Hindlimb muscle (tissue), 1 donor: ENCODE results near the gene GSN. TPM values are rescaled to one million over a fixed set of nuclear protein-coding genes. Genes with fewer than 3 reads are reported as not detected.
A peak's percentile ranks its signal among the peaks of the same experiment; 100 is the strongest.

Experiments
- DNase-seq: peaks from one replicate; pipeline ENCODE4 v3.0.0-alpha.2; 2013
- polyA plus RNA-seq: library from polyadenylated mRNA; unstranded; fragments of 120-200 nt; gene quantifications from one replicate; pipeline ENCODE4 v1.2.1, GENCODE V29; 2013; ENCODE audit not compliant: insufficient read length

The GSN gene
- polyA plus RNA-seq, 1 donor: 316 TPM

DNA sequence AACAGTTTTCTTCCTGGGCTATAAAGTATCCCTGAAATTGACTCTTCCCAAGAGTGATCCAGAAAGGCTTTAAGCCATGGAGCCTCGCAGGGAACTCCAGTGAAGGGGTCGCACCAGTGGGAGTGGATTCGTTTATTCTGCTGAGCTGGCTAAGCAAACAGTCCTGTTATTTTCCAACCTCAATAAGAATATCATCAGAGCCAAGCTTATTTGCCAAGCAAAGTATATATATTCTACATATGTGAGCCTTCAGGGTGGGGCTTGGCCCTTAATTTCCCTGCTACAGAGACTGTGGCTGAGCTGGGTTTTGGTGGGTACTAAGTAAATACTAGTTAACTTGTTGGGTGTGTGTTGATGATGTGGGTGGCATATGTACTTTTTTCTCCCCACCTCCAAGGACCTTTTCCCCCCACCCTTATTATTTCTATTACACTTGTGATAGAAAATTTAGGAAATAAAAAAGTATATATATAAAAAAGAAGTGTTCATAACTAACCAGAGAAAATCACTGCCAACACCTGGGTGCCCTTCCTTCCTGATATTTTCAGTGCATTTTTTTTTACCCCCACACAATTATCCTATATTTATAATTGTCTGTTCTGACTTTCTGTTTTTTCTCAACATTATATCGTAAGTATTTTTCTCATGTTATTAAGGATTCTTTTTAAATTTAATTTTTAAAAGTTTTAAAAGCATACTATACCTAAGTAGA is 5.3 kb downstream of the GSN start:
- DNase-seq: no peak

DNA sequence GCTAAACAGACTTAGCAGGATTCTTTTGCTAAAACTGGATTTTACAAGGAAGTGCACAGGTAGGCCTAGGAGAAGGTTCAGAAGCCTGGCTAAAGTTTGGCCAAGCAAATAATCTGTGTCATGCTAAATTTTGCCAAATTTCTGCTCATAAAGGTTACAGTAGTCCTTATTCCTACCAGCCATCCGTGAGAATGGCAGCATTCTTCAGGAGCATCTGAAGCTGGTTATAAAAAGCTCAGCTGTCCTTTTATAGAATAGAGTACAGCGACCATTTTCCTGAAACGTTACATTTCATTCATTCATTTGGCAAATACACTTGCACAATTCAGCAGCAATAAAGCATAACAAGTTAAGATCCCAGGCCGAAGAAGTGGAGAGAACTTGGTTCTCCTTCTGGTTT is 6.9 kb downstream of the GSN start:
- DNase-seq: no peak

DNA sequence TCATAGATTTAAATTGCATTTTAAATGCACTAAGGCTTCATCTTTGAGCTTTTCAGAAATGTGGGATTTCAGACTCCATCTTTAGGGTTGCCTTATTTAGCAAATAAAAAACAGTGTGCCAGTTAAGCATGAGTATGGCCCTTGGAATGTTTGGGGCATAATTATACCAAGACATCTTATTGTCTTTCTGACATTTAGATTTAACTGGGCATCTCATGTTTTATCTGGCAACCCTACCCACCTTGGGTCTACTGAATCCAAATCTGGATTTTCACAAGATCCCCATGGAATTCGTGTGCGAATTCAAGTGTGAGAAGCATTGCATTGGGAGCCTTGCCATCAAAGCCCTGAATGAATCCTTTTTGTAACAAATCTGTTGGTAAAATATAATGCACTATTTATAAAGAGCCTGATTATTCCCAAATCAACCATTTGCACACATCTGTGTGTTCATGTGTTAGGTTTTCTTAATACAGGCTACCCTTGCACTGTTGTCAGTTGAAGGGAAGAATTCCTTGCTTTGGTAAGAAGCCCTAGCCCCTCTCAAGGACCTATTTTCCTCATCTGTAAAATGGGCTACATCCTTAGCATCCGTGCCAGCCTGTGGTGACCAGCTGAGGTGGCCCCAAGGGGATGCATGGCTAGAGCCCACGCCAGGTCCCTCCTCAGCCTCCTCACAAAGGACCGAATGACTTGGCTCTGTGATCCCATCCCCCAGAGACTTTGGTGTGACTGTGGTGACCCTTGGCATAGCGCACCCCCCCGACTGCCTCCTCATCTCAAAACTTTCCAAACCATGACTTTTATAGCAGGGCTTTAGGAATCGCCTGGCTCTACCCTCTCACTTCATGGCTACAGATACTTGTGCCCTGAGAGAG is 8.1 kb downstream of the GSN start:
- DNase-seq: no peak

DNA sequence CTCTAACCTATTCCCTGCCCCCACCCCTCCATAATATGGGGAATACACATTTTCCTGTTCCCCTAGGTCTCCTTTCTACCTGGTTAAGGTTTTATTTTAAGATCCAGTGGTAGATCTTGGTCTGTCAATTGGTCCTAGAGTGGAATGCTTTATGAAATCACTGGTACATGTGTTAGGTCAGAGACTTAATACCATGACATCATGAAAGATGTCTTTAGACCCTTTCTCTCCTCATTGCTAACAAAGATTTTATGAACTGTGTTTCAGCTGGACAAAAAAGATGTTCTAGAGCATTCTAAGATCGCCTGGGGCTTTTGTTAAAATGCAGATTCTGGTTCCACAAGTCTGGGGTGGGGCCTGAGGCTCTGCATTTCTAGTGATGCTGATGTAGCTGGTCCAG is 9.1 kb downstream of the GSN start:
- DNase-seq: no peak

DNA sequence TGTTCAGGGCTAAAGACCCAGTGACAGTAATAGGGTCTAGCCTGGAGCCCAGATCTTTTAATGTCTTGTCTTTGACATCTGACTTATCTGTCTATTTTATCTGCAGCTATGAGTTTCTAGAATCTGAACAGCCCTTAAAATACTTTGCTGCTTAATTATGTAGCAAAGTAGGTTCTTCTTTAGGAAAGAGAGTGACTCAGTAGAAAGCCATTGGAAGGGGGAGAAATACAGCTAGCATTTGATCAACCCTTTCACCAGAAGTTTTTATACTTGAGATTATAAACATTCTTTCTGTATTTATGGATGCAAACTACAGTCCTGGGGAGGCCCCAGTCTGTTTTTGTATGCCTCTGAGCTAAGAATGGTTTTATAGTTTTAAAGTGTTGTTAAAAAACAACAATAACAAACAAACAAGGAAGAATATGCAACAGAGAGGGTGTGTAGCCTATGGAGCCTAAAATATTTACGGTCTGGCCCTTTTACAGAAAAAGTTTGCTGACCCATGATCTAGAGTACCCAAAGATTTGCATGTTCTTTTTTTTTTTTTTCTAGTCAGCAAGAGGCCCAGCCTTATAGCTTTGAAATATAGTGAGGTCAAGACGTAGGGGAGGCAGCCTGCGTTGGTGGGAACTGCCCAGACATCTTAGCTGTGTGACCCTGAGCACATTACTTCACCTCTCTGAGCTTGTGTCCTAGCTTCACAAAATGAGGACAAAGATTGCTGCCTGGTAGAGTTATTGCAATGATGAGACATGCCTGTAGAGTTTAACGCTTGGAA is 9.7 kb downstream of the GSN start:
- DNase-seq: no peak

DNA sequence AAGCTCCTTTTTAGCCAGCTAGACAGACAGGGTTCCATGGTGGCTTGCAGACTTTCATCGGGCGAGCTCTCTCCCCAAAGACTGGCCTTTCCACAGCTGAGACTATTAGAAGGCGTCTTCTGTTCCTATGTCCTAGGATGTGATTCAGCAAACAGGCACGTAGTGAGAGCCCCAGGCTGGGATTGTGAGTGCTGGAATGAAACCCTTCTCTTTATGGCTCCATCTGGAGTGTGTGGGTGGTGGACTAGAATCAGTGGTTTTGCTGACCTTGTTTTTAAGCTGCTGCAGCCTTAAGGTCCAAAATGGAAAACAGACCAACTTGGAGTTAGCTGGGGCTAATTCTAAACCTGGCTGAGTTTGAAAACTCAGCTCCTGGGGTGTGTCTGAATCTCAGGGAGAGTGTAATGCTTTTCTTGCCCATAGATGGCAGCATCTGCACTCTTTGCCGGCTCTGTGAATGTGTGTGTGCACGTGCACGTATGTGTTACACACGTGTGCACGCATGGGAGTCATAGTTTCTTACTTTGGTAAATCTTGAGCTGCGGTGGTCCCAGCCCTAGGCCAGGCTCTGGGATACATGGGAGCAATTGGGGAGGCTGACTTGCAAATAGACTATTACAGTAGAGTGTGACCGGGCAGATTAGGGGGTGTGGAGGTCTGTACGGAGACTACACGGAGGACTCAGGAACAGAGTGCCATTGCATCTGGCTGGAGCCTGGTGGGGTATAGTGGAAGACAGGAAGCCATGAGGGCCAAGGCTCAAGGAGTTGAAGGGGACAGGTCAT is 10.7 kb downstream of the GSN start:
- DNase-seq: peak; percentile 91

DNA sequence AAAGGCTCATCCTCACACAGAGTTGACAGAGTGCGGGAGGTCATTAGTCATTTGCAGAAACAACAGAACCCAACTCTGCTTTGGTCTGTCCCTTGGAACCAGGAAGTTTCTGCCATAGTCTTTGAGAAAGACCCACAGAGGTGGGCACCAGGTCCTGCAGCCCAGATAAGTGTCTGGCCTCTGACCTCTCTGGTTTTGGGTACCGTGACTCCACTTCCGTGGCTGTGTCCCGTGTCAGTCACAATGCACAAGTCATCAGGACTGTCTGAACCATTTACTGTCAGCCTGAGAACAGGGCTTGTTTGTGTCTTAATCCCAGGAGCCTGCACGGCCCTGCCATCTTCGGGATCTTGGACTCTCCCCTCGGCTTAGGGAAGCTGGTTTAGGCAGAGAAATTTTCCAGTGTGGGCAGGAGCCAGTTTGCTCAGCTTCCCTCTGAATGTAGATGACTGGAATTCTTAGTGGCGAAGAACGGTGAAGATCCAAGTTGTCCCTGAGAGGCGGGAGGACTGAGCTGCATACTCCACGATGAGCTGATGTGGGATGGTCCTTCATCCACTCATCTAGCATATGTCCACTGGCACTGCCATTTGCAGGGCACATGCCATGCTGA is 11.9 kb downstream of the GSN start:
- DNase-seq: no peak

DNA sequence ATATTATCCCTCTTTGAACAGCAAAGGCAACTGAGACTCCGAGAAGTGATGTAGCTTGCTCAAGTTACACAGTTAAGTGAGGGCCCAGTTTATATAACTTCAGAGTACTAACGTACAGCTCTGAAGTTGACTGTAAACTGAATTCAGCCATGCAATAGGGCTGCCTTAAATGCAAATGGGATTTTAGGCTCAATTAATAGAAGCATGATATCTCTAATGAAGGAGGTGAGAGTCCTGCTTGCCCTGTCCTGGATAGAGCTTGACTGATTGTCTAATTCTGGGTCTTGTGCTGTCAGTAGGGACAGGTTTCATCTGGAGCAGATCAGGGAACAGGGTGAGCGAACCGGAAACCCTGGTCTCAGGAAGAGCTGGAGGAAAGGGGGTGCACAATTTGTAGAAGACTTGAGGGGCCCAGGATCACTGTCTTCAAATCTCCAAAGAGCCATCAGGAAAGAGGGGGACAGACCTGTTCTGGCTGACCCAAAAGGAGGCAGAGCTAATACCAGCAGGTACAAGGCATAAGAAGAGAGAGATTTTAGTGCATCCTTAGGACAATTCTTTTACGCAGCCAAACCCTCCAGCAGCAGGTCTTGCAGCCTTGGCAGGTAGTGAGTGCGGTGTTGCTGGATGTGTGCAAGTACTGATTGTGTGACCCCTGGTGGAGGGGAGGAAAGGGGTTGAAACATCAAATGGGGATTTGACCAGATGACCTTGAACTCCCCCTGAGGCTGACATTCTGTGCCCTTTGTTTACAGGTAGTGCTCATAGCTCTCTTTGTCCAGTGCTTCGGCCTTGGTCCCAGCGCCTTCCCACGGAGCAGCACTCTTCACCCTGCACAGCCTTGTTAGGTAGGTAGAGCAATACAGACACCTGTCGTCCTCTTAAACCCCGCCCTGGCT is 13.0 kb downstream of the GSN start:
- no peak for DNase-seq

DNA sequence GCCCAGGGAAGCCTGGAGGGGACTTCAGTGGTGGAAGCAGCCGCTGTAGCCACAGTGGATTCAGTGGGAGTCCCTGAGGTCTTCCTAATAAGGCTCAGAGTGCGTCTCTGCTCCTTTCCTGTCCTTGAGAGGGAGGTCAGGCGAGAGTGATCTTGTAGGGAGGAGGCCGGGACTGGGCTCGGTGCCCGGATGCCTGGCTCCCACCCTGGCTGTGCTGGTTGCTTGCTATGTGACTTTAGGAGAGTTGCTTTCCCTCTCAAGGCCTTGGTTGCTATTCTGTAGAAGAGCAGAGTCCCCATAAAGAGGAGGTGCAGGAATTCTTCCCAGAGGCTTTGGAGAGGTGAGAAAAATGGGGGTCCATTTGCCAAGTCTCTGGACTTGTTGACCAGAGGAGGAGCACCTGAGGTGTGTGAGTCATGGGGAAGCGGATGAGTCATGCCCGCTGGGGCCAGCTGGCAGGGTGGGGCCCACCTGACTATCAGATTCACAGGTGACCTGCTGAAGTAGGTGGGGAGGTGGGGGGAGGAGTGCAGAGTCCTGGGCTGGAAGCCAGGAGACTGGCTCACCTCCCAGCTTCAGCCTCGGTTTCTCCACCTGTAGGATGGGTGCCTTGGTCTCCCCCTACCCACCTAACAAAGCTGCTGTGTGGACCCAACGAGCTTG is 13.8 kb downstream of the GSN start:
- no peak for DNase-seq

DNA sequence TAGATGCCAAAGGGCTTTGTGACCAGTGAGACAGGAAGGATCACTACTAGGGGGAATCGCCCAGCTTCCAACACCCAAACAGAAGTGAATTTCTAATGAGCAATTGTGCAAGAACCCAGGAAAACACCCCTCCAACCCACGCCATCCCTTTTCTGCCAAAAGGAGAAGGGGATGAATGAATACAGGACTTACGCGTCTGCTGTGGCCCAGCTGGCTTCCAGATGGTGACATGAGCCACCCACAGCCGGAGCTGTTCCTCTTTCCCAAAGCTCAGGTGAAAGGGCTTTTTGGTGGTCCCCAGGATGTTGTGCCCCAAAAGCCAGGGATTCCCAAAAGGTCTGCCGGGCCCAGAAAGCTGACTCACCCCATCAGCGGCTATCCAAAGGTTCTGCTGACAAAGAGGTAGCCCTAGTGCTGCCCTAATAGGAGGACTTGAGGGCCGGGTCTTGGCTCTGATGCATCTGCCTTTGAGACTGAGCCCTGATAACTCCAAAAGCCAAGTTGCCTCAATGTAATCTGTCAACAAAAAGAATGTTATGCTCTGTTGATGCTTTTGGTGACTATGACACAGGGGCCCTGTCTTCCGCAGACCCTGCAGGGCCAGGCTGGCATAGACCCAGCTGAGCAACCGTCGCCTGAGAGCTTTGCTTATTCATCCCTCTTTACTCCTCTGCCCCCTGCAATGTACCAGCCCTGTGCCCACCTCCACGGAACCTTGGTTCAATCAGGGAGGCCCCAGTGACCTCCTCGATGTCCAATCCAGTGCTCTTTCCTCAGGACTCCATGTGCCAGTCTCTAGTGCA is 14.5 kb downstream of the GSN start:
- DNase-seq: no peak

DNA sequence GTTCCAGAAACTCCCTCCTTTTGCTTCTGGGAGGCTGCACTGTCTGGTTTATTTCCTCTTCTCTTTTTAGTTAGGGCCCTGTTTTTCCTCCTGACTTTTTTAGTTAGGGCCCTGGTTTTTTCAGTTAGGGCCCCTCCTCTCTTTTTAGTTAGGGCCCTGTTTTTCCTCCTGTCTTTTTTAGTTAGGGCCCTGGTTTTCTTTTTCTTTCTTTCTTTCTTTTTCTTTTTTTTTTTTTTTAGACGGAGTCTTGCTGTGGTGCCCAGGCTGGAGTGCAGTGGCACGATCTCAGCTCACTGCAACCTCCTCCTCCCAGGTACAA is 15.1 kb downstream of the GSN start:
- DNase-seq: no peak

DNA sequence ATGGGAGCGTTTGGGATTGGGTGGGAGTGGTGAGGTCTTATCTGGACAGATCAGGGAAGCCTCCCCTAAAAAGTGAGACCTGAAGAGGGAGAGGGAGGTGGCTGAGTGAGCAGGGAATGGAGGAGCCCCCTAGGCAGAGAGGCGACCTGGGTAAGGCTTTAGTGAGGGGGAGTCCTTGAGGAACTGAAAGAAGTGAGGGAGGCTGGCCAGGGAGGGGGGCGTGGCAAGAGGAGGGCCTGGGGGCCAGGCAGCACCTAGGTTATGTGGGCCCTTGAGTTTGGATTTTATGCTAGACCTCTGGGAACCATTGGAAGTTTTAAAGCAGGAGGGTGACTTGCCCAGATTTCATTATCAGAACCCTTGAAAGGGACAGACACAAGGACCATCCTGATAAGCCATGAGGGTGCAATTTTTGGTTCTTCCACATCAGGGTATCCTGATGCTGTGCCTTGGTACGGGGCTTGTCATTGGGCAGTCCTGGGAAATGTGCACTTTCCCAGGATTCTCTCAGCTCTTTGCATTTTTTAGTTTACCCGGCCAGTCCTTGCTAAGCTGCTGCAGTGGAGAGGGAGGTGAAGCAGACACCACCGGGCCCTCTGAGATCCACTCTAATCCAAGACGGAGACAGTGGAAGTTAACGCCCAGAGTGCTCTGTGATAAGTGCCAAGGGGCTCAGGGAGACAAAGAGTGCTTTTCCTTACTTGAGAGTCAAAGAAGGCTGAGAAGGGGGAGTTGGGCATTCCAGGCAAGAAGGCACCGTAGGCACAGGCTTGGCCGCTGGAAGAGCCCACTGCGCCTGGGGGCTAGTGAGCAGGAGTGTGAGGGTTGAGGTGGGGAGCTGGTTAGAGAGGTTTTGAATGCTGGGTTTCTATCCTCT is 16.1 kb downstream of the GSN start:
- no peak for DNase-seq

DNA sequence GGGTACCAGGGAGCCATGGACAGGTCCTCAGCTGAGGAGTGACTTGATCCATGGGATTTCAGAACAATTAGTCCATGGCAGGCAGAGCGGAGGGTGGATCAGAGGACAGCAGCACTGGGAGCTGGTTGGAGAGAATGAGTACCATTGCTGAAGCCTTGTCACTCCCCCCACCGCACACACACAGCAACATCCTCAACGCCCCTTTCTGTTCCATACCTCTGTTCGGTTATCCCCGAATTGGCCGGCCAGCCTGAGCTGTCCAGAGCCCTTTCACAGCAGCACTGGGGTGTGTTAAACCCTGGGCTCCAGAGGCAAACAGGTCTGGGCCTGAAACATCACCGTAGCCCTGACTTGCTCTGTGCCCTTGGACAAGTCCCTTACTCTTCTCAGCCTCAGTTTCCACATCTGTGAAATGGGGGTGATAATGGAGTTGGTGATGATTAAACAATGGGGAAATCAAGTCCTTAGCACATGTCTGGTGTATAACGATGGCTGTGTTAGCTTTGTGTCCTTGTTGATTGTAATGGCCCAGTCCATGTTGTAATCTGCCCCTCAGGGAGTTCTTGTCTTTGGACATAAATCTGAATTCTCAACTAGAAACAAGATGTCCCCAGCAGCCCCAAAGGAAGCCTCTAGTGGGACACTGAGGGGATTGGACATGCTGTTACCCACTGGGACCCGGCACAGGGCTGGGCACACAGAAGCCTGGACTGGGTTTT is 16.9 kb downstream of the GSN start:
- DNase-seq: no peak

DNA sequence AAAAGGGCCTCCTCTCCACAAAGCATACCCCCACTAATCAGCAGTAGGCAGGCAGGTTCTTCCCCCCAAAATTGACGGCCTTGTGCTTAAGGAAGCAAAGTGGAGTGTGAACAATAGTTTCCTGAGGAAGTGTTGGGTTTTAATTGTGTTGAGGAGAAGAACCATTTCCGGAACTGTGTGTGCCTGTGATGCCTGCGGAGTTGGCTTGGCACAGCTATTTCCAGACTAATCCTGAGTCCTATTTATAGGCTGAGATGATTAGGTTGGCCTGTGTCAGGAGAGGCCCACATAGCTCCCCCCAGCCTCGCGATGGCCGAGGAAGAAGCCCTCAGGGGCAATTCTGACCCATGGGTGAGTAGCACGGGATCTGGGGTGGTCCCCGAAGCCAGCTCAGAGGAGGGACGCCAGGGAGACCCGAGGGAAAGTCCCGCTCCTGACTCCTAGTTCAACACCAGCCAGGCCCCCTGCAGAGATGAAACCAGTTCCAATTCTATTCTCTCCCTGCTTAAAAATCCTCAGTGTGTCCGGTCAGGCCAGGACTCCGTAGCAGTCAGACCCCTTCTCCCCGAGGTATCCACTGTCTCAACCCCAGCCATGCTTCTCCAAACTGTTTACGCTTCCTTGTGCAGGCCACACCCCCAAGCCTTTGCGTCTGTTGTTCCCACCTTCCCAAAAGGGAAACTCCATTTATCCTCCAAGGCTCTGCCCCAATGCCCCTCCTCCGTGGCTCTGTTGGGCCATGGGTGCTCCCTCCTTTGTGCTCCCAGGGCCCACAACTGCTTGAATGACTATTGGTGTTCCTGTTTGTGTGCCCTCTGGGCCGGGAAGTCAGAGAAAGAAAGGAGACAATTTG is 18.1 kb downstream of the GSN start:
- no peak for DNase-seq

DNA sequence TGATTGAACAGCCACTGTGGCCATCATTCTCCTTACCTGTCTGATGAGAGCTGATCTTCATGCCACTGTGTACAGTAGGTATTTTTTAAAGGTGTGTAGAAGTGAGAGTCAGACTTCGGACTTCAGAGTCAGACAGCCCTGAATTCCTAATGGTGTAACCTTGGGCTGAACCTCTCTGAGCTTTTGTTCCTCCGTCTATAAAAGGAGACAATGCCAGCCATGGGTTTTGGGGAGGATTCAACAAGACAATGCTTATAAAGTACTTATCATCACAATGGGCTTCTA is 18.7 kb downstream of the GSN start:
- DNase-seq: no peak

DNA sequence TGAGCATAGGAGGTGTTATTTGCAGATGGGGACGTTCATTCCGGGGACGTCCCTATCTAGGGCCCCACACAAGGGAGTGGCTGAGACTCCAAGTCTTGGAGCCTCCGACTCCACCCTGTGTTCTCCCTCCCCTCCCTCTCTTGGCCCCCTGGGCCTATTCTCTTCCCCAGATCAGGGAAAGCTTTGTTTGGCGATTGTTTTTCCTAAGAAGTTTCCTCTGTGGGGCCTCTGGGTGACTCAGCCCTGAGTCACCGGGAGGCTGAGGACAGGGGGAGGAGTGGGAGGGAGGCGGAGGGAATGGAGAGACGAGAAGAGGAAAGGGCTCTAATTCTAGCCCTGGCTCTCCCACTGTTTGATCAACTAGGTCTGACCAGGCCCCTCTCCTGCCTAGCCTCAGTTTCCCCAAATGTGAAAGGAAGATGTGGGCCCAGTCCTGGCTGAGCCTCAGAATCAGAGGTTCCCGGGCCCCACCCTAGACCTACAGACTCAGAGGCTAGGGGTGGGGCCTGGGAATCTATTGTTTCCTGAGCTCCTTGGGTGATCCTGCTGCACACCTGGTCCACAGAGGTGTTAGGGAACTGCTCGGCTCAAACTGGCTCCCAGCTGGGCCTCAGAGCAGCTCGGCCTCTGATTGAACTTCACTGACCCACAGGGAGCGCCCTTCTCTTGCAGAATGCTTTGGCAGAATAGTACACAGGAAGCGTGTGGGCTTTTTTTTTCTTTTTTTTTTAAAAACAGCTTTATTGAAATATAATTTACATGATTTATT is 19.2 kb downstream of the GSN start:
- DNase-seq: peak; percentile 91

DNA sequence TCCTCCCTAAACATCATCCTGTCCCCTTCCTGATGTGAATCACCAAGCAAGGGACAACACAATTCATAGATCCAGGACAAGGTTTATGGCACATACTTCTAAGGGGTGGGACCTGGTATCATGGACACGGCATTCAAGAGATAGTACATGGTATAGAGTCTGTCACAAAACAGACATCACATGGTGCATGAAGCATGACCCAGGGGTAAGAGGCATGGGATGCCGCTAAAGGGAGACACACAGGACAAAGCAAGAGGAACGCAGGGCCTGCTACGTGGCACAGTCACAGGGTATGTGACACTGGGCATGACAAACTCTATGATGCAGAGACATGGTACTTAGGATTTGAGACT is 20.7 kb downstream of the GSN start:
- DNase-seq: no peak
